ENCODE data around the gene ABCG4.
A peak's percentile ranks its signal among the peaks of the same experiment; 100 is the strongest.
"Not testable (repeated sequence)": the region's sequence is repeated elsewhere in the genome, so short reads cannot be mapped to it uniquely, and the experiment has no call there.

The ABCG4 gene

GRCh38 chr11:119116235-119116594, 32.6 kb upstream of the ABCG4 start:
- no peak for DNase-seq

GRCh38 chr11:119116601-119117000, 32.3 kb upstream of the ABCG4 start:
- DNase-seq, result no peak

GRCh38 chr11:119117004-119117706, 31.7 kb upstream of the ABCG4 start:
- DNase-seq, result no peak

GRCh38 chr11:119118227-119118626, 30.6 kb upstream of the ABCG4 start:
- DNase-seq, result no peak

GRCh38 chr11:119118946-119119345, 29.9 kb upstream of the ABCG4 start:
- no peak for DNase-seq

GRCh38 chr11:119120639-119121007, 28.2 kb upstream of the ABCG4 start:
- peak; percentile 43 to 90 (median 74) for DNase-seq

GRCh38 chr11:119121008-119121810, 27.6 kb upstream of the ABCG4 start, which contains the start of gene HINFP:
HINFP (plus strand) TSS chr11:119121580; CDS start chr11:119126945, 5,365 bp downstream.
- DNase-seq, result peak; percentile 99 to 100 (median 99)

- no peak for DNase-seq
Measured at GRCh38 chr11:119121811-119122124, 27.1 kb upstream of the ABCG4 start.

GRCh38 chr11:119125821-119126220, 23.0 kb upstream of the ABCG4 start:
- no peak for DNase-seq

GRCh38 chr11:119126675-119127268, 22.1 kb upstream of the ABCG4 start:
- no peak for DNase-seq

GRCh38 chr11:119130662-119131061, 18.2 kb upstream of the ABCG4 start:
- DNase-seq, result no peak

GRCh38 chr11:119134389-119134978, 14.4 kb upstream of the ABCG4 start:
- no peak for DNase-seq

- not testable (repeated sequence) for DNase-seq
Measured at GRCh38 chr11:119139276-119139675, 9.6 kb upstream of the ABCG4 start.

GRCh38 chr11:119144825-119145486, 3.9 kb upstream of the ABCG4 start:
- peak; percentile 6 to 83 (median 70) for DNase-seq

- no peak for DNase-seq
Measured at GRCh38 chr11:119145551-119145950, 3.3 kb upstream of the ABCG4 start.

- DNase-seq, result peak in 2 of 3 experiments; percentile 30 to 52
Measured at GRCh38 chr11:119147604-119148333, 1.1 kb upstream of the ABCG4 start.

GRCh38 chr11:119148720-119149017, 183 bp upstream of the ABCG4 start:
- DNase-seq, result no peak

GRCh38 chr11:119149786-119150275, 979 bp downstream of the ABCG4 start:
- no peak for DNase-seq

- DNase-seq, result no peak
Measured at GRCh38 chr11:119152043-119152442, 3.2 kb downstream of the ABCG4 start.

GRCh38 chr11:119152604-119153003, 3.8 kb downstream of the ABCG4 start:
- no peak for DNase-seq

- no peak for DNase-seq
Measured at GRCh38 chr11:119153049-119153818, 4.4 kb downstream of the ABCG4 start.

- no peak for DNase-seq
Measured at GRCh38 chr11:119154178-119154577, 5.3 kb downstream of the ABCG4 start.
